Right lobe of liver (tissue), 4 donors: Measurements from ENCODE around the gene BICC1.

Experiments used
- CTCF ChIP-seq, 4 donors: fragments of 200-600 bp in 3 of 4; fragments of 450-650 bp in 1 of 4; IDR thresholded peaks; one replicate each; pipeline versions ENCODE4 v1.5.1 to v1.8.0; 2016 to 2022; ENCODE audit warnings: antibody characterized with exemption in 4 of 4, mild to moderate bottlenecking in 2 of 4
- POLR2A ChIP-seq: fragments of 450-650 bp; IDR thresholded peaks from one replicate; pipeline ENCODE4 v1.6.1; 2017; ENCODE audit warnings: antibody characterized with exemption, mild to moderate bottlenecking
- donor health status: DM: no; HTN: no; CAD: no.
- donor health status: DM: no; HTN: no; CAD: no.
- donor health status: DM: no; HTN: yes; CAD: no.

- TF ChIP-seq POLR2A (no peak), CTCF (IDR thresholded peaks at IDR 0.05) (no peak)
Observed at GRCh38 chr10:58480321-58480720, 32.4 kb upstream of the BICC1 start.
